ENCODE data around the gene CCDC192. TPM values are rescaled to one million over a fixed set of nuclear protein-coding genes. Genes with fewer than 3 reads are reported as not detected.

The CCDC192 gene
- total RNA-seq, 1 donor from 2014 or later: not detected

- no peaks in the 10 kb centered on the region for H3K27me3 Mint-ChIP-seq (ENCODE audit: low read depth)
- no peak for TF ChIP-seq CTCF (IDR thresholded peaks at IDR 0.05)
- H3K36me3 Mint-ChIP-seq (ENCODE audit: low read depth): no peaks in the 10 kb centered on the region
- DNase-seq (ENCODE audit: low spot score): no peak
- no peaks in the 10 kb centered on the region for H3K4me1 Mint-ChIP-seq (ENCODE audit: low read depth)
- no peak overlapping the region for H3K4me3 Mint-ChIP-seq (ENCODE audit: unreplicated experiment)
- H3K9me3 Mint-ChIP-seq (ENCODE audit: low read depth): no peaks in the 10 kb centered on the region
- no peak overlapping the region for H3K27ac Mint-ChIP-seq (ENCODE audit: unreplicated experiment)
Measured at GRCh38 chr5:127884416-127884815, 181.2 kb downstream of the CCDC192 start.

- H3K27ac Mint-ChIP-seq (ENCODE audit: unreplicated experiment): no peak overlapping the region
Measured at GRCh38 chr5:127885176-127885575, 182.0 kb downstream of the CCDC192 start.

GRCh38 chr5:127886081-127886480 lies 182.9 kb downstream of the CCDC192 start:
- H3K4me3 Mint-ChIP-seq (ENCODE audit: unreplicated experiment): no peak overlapping the region

More at GRCh38 chr5:127885176-127885575, 182.0 kb downstream of the CCDC192 start:
- Mint-ChIP-seq H3K4me1 (ENCODE audit: low read depth) (no peaks in the 10 kb centered on the region), H3K36me3 (ENCODE audit: low read depth) (no peaks in the 10 kb centered on the region), H3K4me3 (ENCODE audit: unreplicated experiment) (no peak overlapping the region), H3K9me3 (ENCODE audit: low read depth) (no peaks in the 10 kb centered on the region), H3K27me3 (ENCODE audit: low read depth) (no peaks in the 10 kb centered on the region)
- no peak for DNase-seq (ENCODE audit: low spot score)
- TF ChIP-seq CTCF (IDR thresholded peaks at IDR 0.05): no peak

GRCh38 chr5:127887282-127887681 lies 184.1 kb downstream of the CCDC192 start:
- no peaks in the 10 kb centered on the region for H3K27me3 Mint-ChIP-seq (ENCODE audit: low read depth)
- no peak for DNase-seq (ENCODE audit: low spot score)

More at GRCh38 chr5:127886081-127886480, 182.9 kb downstream of the CCDC192 start:
- H3K36me3 Mint-ChIP-seq (ENCODE audit: low read depth): no peaks in the 10 kb centered on the region
- DNase-seq (ENCODE audit: low spot score): no peak
- H3K9me3 Mint-ChIP-seq (ENCODE audit: low read depth): no peaks in the 10 kb centered on the region
- H3K27ac Mint-ChIP-seq (ENCODE audit: unreplicated experiment): no peak overlapping the region
- no peaks in the 10 kb centered on the region for H3K27me3 Mint-ChIP-seq (ENCODE audit: low read depth)
- no peaks in the 10 kb centered on the region for H3K4me1 Mint-ChIP-seq (ENCODE audit: low read depth)
- no peak for TF ChIP-seq CTCF (IDR thresholded peaks at IDR 0.05)

GRCh38 chr5:127891942-127892341 lies 188.8 kb downstream of the CCDC192 start:
- H3K4me1 Mint-ChIP-seq (ENCODE audit: low read depth): peaks cover 9% of the 10 kb centered on the region
- H3K9me3 Mint-ChIP-seq (ENCODE audit: low read depth): no peaks in the 10 kb centered on the region
- peaks cover 3% of the 10 kb centered on the region for H3K36me3 Mint-ChIP-seq (ENCODE audit: low read depth)
- no peak for TF ChIP-seq CTCF (IDR thresholded peaks at IDR 0.05)
- no peak overlapping the region for H3K4me3 Mint-ChIP-seq (ENCODE audit: unreplicated experiment)
- H3K27me3 Mint-ChIP-seq (ENCODE audit: low read depth): no peaks in the 10 kb centered on the region
- DNase-seq (ENCODE audit: low spot score): no peak
- no peak overlapping the region for H3K27ac Mint-ChIP-seq (ENCODE audit: unreplicated experiment)

More at GRCh38 chr5:127887282-127887681, 184.1 kb downstream of the CCDC192 start:
- no peak overlapping the region for H3K4me3 Mint-ChIP-seq (ENCODE audit: unreplicated experiment)
- no peak overlapping the region for H3K27ac Mint-ChIP-seq (ENCODE audit: unreplicated experiment)
- H3K9me3 Mint-ChIP-seq (ENCODE audit: low read depth): no peaks in the 10 kb centered on the region
- no peak for TF ChIP-seq CTCF (IDR thresholded peaks at IDR 0.05)
- H3K36me3 Mint-ChIP-seq (ENCODE audit: low read depth): peaks cover 3% of the 10 kb centered on the region
- H3K4me1 Mint-ChIP-seq (ENCODE audit: low read depth): peaks cover under 1% of the 10 kb centered on the region

Data from chondrocyte (in vitro differentiated cells).